GM19455 (cell line): ENCODE data around the gene VIP.
"Not testable (repeated sequence)": the region's sequence is repeated elsewhere in the genome, so short reads cannot be mapped to it uniquely, and the experiment has no call there.

Experiments used
- ATAC-seq: cut with Tn5 transposase; IDR thresholded peaks from one replicate; pipeline ENCODE4 v1.9.1; 2021; ENCODE audit not compliant: unreplicated experiment

VIP gene

DNA sequence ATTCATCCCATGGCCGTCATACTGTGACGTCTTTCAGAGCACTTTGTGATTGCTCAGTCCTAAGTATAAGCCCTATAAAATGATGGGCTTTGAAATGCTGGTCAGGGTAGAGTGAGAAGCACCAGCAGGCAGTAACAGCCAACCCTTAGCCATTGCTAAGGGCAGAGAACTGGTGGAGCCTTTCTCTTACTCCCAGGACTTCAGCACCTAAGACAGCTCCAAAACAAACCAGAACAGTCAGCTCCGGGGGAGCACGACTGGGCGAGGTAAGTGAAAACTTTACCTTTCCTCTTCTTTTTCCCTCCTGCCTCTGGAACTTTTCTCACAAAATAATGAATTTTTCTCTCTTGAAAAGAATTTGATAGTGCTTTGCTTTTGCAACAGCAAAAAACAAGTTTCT lies at the start of gene VIP:
Gene VIP, plus strand, starts transcription at position 104 of the 400 bp plus-strand sequence. CDS start 1,381 bp downstream, outside the sequence.
- ATAC-seq = no peak

DNA sequence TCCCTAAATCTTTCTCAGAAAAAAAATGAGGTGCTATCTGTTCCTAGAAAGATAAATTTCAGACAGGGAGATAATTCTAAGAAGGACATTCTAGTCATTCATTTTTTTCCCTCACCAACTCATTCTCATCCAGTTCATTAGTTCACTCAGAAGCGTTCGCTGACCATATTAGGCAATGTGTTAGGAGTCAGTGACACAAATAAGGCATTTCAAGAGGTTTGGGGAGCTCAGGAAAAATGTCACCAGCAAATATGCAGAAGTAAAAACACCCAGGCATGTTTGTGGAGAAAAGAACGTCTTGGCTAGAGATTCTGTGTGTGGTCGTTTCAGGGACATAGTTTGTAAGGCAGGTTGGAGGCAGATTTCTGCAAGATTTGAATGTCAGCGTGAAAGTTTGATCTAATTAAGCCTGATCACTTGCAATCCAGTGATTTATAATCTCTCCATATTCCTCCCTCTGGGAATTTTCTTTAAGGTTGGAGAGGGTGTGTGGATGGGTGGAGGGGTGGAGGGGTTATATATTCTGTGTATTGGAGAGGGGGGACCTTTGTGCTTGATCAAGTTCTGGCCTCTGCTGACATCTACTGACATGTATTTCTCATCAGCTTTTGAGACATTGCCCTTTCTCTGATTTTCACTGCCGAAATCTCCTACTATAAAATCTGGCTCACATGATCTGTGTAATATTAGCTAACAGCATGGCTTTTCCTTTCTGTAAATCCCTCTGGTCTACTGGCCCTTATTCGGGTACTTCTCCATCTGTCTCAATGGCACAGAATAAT lies 49.3 kb upstream of the VIP start:
- no peak for ATAC-seq

DNA sequence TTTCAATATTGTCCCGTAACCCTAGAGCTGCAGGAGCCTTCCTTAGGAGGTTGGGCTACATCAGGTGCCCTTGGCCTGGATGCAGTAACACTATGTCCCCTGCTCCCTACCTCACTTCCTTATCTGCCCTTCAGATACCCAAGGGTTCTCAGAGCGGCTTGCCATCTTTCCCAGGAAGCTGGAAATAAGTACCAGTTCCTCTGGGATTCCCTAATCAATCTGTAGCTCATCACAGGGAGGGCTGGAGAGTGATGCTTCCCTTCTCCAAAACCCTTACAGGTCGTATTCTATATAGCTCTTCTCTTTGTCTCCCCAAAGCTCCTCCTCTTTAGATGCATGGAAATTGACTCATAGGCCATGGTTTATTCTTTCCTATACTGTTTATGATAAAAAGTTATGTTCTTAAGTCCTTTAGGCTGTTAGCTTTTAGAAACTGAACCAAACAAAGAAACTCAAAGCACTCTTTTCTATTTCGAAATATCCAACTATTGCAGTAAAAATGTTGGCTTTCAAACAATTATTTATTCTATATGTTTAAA lies 48.7 kb upstream of the VIP start:
- no peak for ATAC-seq

DNA sequence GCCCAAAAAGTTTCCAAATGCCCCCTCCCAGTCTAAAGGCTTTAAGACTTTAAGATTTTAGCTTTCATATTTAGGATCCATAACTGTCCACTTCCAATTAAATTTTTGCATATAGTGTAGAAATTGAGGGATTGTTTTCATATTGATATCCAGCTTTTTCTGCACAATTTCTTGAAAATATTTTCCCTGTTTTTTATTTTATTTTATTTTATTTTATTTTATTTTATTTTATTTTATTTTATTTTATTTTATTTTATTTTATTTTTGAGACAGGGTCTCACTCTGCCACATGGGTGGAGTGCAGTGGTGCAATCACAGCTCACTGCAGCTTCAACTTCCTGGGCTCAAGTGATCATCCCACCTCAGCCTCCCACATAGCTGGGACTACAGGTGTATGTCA lies 46.8 kb upstream of the VIP start:
- ATAC-seq = not testable (repeated sequence)

DNA sequence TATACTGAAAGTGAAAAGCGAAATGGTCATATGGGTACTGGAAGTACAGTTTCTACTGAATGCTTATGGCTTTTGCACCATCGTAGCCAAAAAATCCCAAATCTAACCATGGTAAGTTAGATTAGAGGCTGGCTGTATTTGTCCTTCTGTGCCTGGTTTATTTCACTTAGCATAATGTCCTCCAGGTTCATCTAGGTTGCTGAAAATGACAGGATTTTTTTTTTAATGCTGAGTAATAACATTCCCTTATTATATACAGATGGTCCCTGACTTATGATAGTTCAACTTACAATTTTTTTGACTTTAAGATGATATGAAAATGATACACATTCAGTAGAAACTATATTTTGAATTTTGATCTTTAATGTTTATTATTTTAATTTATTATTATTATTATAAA lies 45.3 kb upstream of the VIP start:
- ATAC-seq = no peak

DNA sequence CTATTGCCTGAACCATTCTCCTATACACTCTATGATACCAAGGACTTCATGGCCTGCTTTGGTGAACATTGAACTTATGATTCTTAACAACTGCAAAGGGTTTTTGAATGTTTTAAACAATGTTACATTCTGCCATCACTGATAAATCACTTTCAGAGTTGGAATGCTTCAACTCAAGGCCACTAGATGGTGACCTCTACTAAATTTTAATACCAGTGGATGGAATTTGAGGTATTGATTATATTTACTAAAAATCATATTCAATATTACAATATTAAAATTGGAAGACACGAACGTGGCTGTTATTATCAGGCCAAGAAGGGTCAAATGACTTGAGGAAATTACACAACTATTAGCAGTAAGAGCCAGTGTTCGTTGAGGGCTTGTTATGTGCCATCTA lies 34.3 kb upstream of the VIP start:
- ATAC-seq = no peak

DNA sequence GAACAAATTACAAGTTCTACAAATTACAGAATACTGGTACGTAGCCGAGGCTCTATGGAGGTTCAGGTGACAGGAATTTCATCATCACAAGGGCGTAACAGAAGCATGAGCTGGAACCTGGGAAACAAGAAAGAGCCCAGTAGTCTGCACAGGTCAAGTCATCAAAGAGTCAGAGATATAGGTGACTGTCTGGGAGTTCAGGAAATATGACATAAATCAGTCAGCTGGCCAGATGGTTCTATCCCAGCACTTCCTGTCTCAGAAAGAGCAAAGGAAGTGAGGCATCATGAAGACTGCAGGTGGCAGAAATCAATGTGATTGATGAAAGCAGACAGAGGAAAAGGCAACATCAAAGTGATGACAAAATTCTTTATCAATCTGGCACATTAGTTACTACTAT lies 29.6 kb upstream of the VIP start:
- ATAC-seq = no peak

DNA sequence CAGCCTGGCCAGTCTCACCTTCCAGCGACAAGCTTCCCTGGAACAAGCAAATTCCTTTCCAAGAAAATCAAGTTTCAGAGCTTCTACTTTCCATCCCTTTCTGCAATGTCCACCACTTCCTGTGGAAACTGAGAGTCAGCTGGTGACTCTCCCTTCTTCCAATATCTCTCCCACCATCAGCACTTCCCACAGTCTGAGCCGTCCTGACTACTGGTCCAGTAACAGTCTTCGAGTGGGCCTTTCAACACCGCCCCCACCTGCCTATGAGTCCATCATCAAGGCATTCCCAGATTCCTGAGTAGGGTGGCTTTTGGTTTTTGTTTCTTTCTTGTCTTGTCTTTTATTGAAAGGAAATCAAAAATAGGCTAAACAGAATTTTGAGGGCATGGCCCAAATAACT lies 28.6 kb upstream of the VIP start:
- ATAC-seq = no peak

DNA sequence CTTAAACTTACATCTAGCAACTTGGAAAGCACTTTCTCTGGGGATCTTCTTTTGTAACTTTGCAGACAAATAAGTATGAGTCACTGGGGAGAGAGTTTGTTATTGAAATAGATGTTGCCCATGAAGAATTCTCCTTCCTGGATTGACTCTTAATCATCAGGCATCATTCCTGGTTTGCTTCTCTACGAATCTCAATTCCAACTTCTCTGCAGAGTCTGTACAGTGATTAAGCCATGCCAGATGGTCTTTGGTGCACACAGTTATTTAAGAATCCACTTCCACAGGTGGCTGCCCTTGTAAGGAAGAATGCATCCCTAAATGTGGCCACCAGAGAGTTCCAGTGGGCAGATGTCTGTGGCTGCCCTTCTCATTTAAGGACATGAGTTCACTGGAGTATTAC lies 27.2 kb upstream of the VIP start:
- ATAC-seq = no peak

DNA sequence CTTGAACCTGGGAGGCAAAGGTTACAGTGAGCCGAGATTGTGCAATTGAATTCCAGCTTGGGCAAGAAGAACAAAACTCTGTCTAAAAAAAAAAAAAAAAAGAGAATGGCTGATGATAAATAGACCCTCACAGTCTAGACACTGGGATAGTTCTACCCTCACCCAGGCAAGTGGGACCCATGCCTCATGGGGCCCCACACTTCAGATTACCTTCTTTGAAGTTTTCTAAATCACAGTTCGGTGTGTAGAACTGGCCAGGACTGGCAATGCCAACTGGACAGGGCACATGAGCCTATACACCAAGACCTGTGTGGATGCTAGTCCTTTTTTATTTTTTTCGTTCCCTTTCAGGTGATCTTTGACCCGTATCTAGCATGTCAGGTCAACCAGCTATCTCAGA lies 24.3 kb upstream of the VIP start:
- ATAC-seq = no peak

DNA sequence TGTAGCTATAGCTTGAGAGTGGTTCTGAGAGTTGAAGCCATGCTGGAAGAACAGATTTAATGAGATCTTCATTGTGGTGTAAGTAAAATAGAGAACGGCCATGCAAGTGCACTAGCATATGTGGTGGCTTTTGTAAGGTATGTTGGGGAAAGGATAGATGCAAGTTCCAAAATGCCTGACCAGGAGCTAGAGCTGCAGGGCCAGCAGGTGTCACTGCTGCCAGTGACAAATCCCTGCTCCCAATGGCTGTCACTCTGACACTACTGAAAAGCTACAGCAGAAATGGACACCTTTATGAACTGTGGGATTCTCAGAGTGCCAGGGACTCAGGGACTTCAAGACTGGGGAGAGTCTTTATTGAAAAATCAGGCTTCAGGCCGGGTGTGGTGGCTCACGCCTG lies 23.1 kb upstream of the VIP start:
- ATAC-seq = no peak

DNA sequence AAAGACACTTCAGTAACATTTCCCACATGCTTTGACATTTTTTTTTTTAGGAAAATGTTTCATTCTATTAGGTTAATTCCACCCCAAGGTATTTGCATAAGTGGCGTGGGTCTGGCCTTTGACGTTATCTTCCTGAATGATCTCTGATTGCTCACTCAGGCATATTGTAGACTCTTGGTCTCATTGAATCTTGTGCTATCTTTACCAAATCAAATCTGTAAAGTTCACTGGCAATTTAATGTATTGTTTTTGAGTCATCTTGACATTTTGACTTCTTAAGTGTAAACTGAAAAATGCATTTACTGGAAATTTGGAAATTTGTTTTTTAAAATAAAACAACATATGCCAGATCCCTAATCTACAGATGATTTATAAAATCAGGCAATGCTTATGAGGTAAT lies 16.0 kb upstream of the VIP start:
- ATAC-seq = no peak

DNA sequence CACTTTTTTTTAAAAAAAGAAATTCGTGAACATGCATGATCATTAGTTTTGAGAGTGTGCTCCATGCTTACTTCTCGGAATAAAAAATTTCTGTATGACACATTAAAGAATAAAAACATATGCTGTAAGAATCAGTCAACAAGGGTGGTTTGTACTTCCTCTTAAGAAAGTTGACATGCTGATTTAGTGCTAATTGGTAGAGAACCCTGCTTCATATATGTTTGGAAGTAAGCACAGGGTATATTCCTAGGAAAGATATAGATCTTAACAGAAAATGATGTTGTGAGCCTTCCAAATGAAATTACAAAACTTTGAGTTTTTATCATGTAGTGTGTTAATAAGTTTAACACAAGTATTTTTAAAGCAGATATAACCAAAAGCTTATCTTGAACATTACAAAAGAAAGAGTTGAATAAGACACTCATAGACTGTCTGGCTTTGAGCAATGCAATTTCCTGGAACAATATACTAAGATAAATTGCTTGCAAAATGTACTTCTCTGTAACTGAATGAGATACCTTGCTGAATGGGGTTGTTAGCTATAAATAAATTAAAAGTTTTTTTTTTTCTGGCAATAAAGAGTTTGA lies 13.8 kb upstream of the VIP start:
- ATAC-seq = no peak

DNA sequence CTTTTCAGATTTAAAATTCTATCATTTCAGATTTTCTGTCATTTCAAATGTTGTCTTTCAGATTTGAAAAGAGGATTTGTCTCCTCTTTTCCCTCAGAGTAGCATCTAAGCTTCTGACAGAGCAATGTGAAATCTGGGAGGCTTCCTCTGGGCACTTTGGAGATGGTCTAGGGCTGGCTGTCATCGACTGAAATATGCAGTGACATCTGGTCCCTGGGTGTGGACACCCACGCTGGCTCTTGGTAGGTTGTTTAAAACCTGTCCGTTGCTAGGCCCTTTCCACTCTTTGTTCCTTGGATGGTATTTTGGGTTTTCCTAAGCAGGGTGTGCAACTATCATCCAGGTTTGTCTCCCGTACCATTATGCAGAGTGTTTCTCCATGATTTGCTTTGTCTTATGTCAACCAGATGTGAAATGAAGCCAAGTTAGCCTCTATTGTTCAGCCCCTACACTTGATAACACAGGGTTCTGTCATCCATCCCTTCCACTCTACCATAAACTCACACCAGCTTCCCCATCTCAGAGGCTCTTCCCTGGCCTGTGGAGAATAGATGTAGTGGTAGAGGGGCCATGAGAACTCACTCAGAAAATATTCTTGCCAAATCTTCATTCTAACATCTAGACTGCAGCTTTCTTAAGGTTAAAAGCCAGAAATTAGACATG lies 5.0 kb upstream of the VIP start:
- no peak for ATAC-seq

DNA sequence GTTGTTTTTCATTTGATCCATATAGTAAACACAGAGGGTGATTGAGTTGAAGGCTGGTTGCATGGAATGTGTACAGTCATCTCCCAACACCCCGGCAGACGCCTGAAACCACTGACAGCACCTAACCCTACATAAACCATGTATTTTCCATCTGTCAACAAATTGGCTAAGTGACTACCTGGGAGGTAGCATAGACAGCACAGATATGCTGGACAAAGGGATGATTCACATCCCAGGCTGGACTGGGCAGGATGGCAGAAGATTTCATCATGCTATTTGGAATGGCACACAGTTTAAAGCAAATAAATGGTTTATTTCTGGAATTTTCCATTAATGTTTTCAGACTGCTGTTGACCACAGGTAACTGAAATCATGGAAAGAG lies 4.4 kb upstream of the VIP start:
- no peak for ATAC-seq

DNA sequence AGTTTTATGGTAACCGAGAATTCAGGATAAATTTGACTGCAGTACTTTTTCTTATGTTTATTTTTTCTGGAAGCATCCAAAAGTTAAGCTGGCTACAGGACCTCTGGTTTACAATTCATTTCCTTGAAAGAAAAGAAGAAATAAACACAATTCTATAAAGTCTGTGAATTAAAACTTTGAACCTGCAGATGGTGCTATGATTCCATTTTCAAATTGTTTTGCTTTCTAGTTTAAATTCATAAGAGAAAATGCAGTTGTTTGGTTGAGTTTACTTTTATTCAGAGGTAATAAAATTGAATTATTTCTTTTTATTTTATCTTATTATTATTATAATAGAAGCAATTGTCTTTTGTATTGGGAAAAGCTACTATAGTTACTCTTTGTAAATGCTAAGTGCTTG lies 1.8 kb upstream of the VIP start:
- ATAC-seq = no peak

DNA sequence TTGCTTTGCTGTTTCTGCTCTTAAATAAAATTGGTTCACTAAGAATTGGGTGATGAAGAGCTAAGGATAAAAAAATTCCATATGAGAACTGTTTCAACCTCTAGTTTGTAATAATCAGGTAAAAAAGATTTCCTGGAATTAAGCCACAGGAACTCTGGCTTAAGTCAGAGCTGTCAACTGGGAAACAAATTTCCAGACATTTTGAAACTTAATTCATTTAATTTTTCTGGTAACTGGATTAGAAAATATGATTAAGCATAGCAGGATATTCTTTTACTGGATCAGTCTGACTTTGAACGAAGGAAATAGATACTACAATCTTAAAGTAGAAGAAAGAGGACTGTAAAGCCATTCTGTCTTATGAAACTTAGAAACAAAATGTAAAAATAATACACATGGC lies 1.3 kb upstream of the VIP start:
- no peak for ATAC-seq

DNA sequence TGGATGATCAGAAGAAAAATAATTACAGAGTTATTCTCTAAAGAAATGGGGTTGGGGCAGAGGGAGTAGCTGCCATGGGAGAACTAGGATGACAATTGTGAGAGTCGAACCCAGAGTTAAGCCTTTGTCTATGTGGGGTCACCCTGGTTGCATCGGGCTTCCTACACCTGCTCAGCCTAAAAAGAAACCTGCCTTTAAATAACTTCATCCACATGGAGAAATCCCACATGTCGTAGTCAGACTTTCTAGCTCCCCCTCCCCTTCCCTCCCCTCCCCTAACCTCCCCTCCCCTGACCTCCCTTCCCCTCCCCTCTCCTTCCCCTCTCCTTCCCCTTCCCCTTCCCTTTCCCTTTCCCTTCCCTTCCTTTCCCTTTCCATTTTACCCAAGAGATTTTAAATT lies 14.7 kb downstream of the VIP start:
- no peak for ATAC-seq

DNA sequence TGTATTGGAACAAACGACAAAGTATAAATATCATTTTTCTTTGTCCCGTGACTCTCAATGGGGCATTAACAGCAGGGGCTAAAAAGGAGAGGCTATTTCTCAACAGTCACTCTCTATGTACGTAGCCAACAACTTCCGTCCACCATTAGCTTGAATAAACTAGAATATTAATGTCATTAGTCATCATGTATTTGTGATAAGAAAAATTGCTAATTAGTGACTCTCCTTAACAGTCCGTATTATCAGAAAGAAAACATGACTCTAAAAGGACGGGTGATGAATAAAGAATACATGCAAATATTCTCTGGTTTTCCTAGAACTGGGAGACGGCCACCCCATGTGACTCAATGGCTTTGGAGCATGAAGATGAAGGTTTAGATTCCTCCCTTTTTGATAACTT lies 18.6 kb downstream of the VIP start:
- no peak for ATAC-seq

DNA sequence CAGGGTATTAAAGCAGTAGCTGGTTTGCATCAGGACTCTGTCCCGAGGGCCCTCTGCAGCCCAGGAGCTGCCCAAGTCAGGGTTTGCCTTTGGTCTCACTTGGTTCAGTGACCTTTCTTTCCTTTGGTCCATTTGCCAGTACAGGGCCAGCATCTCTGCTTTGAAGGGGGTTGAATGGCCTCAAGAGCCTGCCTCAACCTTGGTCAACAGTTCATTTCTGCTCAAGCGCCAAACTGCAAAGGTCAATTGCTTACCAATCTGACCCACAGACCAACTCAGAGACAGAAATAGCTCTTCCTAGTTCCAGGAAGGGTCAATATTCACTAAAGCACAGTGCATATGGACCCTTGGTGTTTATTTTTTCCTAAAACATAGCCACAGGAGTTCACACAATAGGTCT lies 19.4 kb downstream of the VIP start:
- ATAC-seq = no peak

DNA sequence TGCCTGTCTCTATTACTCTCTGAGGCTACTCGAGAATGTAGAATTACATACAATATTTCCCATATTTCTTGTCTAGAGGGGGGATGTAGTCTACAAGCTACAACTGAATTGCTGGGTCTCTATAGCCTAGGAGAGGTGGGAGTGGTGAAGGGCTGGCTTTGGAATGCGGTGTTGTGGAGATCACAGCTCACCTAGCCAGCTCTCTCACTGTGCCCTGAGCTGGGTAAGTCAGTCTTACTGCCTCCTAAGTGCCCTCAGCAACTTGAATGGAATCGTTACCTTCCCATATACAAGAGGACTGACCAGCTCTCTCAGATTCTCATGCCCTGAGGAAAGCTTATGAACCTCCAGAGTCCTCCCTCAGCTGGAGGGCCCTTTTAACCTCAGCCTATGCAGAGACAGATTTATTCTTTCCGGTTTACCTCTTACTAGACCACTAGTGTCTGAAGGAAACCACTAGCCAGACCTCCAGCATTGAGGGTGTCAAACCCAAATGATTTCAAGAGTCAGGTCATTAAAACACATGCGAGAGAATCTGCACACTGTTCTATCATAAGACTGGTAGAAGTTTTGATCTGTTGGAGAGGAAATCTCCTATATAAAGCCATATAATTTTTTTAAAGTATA lies 20.6 kb downstream of the VIP start:
- no peak for ATAC-seq

DNA sequence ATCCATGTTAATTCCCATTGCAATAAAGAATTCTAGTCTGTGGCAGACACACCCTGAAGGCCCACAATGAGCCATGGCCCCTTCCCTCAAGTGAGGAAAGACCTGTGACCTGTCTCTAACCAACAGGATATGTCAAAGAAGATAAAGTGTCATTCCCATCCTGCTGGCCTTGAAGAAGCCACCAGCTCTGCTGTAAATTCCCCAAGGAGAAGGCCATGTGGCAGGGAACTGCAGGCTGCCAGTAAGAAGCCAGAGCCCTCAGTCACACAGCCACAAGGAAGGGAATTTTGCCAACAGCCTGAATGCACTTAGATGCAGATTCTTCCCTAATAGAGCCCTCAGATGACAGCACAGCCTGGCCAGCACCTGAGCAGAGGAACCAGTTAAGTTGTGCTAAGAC lies 24.8 kb downstream of the VIP start:
- no peak for ATAC-seq
